GM12865 (cell line): ENCODE results near the gene C20orf202.

Experiments
- DNase-seq: peaks from one replicate; pipeline ENCODE4 v3.0.0; 2010; ENCODE audit warnings: low read depth
- H3K4me3 ChIP-seq: 2 replicates; pipeline ENCODE4 v1.5.1; 2011; ENCODE audit warnings: mild to moderate bottlenecking, low read depth, low read length, control low read depth
- TF ChIP-seq, protein P1 (sequence below): IDR thresholded peaks from 2 replicates; pipeline ENCODE4 v1.5.1; 2011; ENCODE audit warnings: low read length, control low read depth, low read depth, inconsistent platforms; ENCODE audit not compliant: insufficient read depth; ENCODE audit errors: missing control alignments

Gene C20orf202

DNA sequence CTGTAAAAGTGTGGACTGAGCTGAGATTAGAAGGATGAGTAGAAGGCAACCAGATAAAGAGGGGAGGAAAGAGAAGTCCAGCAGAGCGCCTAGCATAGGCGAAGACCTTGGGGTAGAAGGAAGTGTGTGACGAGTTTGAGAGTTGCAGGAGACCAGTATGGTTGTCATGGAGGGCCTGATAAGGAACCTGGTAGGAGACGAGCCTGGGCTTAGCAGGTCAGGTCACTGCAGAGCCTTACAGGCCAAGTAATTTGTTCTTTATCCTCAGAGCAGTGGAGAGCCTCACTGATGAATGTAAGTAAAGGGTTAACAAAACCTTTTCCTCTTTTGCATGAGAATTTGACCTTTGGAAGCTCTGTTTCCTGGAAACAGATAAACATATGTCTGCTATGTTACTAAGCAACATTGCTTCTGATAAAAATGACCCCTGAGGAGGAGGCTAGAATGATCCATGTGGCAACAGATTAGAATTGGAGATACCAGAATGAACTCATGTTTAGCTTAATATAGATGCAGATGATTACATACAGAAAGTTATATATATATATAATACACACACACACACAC lies 15.6 kb upstream of the C20orf202 start:
- DNase-seq = no peak
- TF ChIP-seq, protein P1, sequence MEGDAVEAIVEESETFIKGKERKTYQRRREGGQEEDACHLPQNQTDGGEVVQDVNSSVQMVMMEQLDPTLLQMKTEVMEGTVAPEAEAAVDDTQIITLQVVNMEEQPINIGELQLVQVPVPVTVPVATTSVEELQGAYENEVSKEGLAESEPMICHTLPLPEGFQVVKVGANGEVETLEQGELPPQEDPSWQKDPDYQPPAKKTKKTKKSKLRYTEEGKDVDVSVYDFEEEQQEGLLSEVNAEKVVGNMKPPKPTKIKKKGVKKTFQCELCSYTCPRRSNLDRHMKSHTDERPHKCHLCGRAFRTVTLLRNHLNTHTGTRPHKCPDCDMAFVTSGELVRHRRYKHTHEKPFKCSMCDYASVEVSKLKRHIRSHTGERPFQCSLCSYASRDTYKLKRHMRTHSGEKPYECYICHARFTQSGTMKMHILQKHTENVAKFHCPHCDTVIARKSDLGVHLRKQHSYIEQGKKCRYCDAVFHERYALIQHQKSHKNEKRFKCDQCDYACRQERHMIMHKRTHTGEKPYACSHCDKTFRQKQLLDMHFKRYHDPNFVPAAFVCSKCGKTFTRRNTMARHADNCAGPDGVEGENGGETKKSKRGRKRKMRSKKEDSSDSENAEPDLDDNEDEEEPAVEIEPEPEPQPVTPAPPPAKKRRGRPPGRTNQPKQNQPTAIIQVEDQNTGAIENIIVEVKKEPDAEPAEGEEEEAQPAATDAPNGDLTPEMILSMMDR = no peak
- H3K4me3 ChIP-seq = no peak overlapping the region

DNA sequence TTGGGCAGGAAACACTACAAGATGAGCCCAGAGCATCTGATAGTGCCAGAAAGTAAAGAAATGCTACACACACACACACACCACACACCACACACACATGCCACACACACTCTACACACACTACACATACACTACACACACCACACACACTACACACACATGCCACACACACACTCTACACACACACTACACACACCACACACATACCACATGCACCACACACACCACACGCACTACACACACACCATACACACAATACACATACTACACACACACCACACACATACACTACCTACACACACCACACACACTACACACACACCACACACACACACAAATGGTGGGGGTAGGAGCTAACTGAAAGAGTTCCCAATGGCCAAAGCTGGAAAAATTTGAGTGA lies 14.9 kb upstream of the C20orf202 start:
- no peak for DNase-seq
- H3K4me3 ChIP-seq = no peak overlapping the region
- TF ChIP-seq, protein P1 = no peak

DNA sequence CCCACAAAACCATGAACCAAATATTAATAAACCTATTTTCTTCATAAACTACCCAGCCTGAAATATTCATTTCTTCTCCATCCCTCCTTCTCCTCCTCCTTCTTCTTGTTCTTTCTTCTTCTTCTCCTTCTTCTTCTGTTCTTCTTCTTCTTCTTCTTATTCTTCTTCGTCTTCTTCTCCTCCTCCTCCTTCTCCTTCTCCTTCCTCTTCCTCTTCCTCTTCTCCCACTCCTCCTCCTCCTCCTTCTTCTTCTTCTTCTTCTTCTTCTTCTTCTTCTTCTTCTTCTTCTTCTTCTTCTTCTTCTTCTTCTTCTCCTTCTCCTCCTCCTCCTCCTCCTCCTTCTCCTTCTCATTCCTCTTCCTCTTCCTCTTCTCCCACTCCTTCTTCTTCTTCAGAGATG lies 13.4 kb upstream of the C20orf202 start:
- TF ChIP-seq, protein P1 = no peak
- no peak for DNase-seq
- no peak overlapping the region for H3K4me3 ChIP-seq

DNA sequence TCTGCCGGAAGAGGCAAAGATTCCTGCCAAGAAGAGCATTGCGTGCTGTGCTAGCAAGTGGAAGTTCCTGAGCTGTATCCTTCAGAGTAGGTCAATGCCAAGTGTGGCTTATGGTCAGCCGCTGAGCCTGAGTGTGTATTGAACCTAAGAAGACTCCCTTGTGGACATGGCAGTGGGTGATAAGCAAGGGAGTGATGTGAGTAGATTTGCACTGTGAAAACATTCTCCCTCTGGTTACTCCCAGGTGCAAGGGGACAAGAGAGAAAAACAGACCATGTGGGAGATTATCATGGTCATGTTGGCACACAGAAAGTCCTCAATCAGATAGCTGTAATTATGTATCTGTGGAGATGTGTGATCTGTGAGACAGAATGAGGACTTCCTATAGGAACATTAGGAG lies 12.4 kb upstream of the C20orf202 start:
- no peak overlapping the region for H3K4me3 ChIP-seq
- no peak for DNase-seq
- TF ChIP-seq, protein P1 = no peak

DNA sequence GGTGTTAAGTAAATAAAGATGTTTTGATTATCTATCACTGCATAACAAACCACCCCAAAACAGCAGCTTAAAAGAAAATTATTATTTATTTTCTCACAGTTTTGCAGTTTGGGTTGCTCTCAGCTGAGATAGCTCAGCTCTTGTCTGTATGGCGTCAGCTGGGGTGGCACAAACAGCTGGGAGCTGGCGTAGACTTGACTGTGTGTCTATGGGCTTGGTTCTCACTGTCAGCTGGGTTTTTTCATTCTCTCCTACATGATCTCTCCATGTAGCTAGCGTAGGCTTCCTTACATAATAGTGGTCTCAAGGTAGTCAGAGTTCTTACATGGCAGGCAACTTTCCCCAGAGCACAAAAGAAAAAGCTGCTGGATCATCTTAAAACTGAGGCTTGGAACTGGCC lies 12.0 kb upstream of the C20orf202 start:
- TF ChIP-seq, protein P1 = no peak
- H3K4me3 ChIP-seq = no peak overlapping the region
- no peak for DNase-seq

DNA sequence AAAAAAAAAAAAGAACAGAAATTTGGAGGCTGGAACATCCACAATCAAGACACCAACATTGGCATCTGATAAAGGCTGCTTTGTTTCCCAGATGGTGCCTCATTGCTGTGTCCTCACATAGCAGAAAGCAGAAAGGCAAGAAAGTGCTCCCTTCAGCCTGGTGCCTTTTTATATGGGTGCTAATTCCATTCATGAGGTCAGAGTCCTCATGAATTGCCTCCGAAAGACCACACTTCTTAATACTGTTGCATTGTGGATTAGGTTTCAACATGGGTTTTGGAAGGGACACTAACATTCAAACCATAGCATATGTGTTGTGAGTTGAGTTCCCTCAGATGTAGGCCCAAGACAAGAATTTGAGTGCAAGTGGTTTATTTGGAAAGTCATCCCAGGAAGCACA lies 8.0 kb upstream of the C20orf202 start:
- TF ChIP-seq, protein P1 = no peak
- H3K4me3 ChIP-seq = no peak overlapping the region
- no peak for DNase-seq

DNA sequence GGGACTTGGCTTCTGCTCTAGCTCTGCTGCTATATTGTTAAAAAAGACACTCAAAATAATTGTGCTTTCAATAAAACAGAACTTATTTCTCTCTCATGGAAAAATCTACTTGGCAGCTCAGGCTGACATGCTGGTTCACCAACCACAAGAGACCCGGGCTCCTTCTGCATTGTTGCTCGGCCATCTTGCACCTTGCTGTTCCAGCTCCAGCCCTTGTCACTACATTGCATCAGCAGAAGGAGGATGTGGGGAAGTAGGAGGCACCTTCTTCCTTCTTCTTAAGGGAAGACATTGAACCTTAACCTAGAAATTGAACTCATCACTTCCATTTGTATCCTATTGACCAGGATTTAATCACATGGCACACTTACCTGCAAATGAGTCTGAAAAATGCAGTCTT lies 6.6 kb upstream of the C20orf202 start:
- TF ChIP-seq, protein P1 = no peak
- no peak for DNase-seq
- no peak overlapping the region for H3K4me3 ChIP-seq
